ENCODE results near the gene STX10.
"Not testable (repeated sequence)": the region's sequence is repeated elsewhere in the genome, so short reads cannot be mapped to it uniquely, and the experiment has no call there.

Gene STX10

GRCh38 chr19:13164343-13165161 lies 14.4 kb upstream of the STX10 start:
- DNase-seq, result peak; percentile 50

- peak; percentile 58 for DNase-seq
These were observed 13.6 kb upstream of the STX10 start for GRCh38 chr19:13163609-13164342.

DNA sequence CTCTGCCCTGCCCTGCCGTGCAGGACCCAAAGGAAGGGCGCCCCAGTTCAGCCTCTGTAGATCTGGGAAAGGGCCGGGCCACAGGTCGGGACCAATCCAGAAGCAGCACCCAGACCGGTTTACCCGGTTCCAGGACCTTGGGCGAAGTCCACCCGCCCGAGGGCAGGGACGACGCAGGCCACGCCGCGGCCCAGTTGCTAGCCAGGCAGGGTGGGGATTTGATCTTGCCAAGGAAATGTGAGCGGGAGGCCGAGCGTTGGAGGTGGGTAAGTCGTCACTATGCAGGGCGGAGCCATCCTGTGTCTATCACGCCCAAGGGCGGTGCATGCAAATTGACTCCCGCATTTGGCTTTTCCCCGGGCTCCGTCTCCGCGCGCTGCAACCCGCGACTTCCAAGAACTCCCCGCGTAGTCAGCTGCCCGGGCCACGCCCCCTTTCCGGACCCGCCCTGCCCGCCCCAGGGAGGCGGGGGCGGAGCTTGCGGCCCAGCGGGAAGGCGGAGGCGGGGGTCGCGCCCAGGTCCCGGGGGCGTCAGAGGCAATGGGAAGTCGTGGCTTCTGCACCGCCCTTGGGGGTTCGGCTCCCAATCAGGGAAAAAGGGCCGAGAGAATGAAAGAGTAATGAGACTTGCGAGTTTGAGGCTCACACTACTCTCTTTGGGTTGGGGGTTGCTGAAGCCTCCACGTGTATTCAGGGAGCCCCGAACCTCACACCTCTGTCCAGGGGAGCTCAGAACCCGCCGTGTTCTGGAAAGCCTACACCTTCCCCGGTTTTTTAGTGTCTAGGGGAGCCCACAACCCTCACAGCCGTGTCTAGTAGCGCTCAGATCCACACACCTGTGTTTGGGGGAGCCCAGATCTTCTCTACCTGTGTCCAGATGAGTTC lies 12.8 kb upstream of the STX10 start:
- DNase-seq, result peak; percentile 97

GRCh38 chr19:13160557-13160956 lies 10.4 kb upstream of the STX10 start:
- no peak for DNase-seq

DNA sequence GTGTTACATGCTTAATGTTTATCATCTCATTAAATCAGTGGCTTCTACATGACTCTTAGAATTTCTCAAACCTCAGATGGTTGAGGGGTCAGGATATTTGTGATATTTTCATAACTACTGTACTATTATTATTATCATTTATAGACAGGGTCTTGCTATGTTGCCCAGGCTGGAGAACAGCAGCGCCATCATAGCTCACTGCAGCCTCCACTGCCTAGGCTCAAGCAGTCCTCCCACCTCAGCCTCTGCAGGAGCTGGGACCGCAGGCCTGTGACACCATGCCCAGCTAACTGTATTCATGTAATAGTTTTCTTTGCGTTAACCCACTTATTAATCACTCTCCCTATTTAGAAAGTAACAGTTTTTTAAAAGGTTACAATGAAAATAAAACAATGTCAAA lies 9.5 kb upstream of the STX10 start:
- DNase-seq, result no peak

GRCh38 chr19:13155472-13156359 lies 5.5 kb upstream of the STX10 start:
- DNase-seq, result peak; percentile 80

- peak; percentile 80 for DNase-seq
These were observed 4.8 kb upstream of the STX10 start for GRCh38 chr19:13154911-13155471.

GRCh38 chr19:13154241-13154778 lies 4.1 kb upstream of the STX10 start:
- peak; percentile 72 for DNase-seq

GRCh38 chr19:13153569-13154240 lies 3.5 kb upstream of the STX10 start:
- DNase-seq, result peak; percentile 45

DNA sequence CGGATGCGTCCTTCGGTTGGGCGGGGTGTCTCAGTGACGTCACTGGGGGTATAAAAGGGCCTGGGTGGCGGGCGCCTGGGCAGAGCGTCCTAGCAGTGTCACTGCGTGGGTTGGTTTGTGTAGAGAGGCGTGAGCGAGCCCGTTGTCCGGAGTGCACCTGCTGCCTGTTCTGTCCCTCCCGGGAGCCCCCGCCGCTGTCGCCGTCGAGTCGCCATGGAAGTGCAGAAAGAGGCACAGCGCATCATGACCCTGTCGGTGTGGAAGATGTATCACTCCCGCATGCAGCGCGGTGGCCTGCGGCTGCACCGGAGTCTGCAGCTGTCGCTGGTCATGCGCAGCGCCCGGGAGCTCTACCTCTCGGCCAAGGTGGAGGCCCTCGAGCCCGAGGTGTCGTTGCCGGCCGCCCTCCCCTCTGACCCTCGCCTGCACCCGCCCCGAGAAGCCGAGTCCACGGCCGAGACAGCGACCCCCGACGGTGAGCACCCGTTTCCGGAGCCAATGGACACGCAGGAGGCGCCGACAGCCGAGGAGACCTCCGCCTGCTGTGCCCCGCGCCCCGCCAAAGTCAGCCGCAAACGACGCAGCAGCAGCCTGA lies 2.9 kb upstream of the STX10 start:
- peak; percentile 98 for DNase-seq

DNA sequence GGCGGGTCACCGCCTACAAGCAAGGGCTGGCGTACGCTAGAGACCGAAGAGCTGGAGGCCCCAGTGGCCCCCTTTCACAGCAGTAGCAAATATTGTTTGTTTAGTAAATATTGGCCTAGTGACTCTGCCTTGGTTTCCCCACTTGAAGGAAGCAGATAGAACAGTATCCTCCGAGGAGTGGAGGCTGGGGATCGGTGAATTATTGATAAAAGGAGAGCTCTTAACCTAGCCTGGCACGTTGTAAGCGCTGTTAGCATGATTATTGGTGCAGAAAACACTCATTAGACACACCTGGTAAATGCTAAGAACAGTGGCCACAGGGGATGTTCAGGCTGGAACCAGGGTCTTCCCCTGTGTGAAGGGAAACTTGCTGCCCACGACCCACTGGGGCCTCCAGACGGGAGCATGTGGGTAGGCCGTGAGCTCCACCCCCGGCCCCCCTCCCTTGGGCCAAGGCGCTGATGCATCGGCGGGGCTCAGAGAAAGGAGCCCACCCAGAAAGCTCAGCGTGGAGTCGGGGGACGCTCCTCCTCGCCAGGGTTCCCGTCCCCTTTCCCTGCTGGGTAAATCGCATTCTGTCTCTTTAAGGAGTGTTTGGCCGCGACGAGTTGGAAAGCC lies 2.3 kb upstream of the STX10 start:
- DNase-seq, result no peak

DNA sequence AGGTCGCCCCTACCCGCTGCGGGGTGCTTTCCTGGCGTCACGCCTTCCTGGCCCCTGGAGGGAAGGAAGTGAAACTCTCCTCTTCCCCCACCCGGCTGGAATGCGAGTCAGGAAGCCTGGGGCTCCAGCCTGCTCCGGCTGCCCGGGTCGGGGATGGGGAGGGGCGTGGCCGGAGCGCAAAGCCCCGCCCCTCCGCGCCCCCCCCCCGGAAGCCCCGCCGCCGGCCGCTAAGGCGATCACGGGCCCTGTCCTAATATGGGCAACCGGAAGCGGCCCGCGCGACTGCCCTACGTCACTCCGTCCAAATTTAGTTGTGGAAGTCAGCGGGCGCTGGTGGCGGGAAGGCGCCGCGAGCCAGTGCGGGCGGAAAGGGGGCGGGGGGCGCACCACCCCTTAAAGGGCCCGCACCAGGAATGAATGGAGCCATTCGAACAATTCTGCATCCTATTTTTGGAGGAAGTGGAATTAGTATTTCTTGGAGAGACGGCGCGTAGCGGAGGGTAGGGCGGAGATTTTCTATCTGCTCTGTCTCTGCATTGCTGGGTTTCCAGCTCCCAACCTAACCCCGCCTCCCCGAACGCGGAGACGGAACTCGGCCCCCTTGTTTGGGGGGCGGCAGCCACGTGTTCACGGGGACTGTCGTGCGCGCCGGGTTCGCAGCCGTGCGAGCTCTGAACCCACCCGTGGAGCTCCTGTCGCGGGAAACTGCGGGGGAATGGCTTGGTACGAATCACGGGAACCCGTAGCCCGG lies 1.6 kb upstream of the STX10 start:
- DNase-seq, result peak; percentile 97

DNA sequence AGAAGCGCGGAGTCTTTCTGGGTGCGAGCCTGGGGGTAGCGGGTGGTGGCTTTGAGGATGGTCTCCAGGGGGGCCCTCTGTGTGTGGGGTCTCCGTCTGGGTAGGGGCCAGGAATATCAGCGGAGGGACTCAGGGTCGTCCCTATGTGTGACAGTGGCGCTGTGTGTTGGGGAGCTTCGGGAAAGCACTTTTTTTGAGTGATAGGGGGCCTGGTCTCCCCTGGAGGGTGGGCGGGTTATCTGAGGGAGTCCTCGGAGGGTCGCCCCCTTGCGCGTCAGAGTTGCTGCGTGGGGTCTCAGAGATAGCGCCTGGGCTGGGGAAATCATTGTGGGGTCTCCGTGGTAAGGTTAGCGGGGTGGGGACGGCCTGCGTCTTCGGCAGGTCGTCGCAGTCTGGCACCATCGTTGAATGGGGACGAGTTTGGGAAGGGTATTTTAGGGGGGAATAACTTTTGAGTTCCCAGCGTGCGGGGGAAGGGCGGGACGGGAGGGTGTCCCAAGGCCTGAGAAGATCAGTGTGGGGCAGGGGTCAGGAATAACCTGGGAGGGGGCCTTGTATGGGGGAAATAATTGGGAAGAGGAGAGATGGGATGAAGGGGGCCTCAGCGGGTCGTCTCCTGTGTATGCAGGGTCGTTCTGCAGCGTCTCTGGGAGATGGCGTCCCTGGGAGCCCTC lies 893 bp upstream of the STX10 start:
- DNase-seq, result peak; percentile 20

DNA sequence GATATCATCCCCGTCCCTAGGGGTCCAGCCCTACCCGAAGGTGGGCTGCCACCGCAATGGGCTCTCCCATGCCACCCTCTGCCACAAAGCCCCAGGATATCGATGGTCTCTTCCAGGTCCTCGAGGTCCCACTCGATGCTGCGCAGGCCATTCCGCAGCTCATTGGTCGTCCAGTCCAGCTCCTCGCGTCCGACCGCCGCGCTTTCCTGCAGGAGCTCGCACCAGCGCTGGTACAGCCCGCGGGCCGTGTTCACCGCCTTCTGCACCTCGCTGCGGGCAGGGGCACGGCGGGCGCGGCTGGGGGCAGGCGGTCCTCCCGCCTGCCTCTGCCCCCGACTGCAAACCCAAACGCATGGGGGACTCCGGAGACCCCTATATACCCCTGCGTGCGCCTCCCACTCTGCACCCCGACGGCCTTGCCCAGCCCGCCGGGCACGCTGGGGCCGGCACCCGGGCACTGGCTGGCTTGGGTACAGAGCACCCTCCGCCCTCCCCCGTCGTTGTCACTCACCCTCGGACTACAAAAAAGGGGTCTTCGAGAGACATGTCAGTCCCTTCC lies 468 bp downstream of the STX10 start:
- peak; percentile 41 for DNase-seq

- DNase-seq, result not testable (repeated sequence)
These were observed 975 bp downstream of the STX10 start for GRCh38 chr19:13149173-13149627.

GRCh38 chr19:13146763-13147563 lies 3.2 kb downstream of the STX10 start:
- no peak for DNase-seq

GRCh38 chr19:13139633-13140311 lies 10.4 kb downstream of the STX10 start:
- DNase-seq, result no peak
